Measurements from ENCODE around the gene TCERG1L.

TCERG1L gene

DNA sequence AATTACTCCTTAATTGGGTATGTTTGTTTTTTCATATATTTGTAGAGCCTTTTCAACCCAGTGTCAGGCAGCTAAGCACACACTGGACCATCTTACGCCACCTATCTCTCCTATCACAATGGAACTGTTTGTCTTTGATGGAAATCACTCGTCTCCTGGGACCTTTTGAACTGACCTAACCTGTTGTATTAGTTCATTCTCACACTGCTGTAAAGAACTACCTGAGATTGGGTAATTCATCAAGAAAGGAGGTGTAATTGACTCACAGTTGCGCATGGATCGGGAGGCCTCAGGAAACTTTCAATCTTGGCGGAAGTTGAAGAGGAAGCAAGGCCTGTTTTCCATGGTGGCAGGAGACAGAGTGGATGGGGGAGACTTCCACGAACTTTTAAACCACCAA lies 182.0 kb downstream of the TCERG1L start:
- in situ Hi-C loops (cut with MboI; ENCODE audit: low sequenced_read_pairs), result no loop called here

DNA sequence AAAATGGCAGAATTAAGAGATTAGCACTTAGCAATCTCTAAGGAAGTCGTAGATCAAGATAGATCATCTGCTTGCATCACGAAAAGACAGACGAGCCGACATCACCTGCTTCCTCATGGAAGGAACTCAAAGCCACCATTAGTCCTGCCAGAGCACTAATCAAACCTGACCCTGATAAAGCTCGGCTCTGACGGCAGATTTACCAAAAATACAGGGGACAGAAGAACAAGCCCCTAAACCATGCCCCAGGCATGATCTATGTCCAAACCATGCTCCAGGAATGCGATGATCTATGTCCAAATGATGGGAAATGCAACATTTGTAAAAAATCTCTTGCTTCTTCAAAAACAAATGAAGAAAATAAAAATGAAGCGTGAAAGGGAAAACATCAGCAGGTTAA lies 182.8 kb downstream of the TCERG1L start:
- in situ Hi-C loops (cut with MboI; ENCODE audit: low sequenced_read_pairs), result no loop called here

DNA sequence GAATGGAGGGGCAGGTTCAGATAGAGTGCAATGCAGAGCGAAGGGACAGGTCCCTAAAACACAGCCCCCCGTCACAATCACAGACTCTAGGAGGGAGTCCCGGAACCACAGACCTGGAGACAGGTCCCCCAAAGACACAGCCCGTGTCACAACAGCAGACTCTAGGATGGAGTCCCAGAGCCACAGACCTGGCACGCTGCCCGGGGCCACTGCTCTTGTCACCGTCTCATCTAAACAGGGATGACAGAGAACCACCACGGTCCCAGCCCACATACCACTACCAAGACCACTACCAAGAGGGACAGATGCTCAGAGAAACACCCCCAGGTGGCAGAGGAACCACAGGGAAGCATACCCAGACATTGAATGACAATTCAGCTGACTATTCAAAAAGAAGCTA lies 183.9 kb downstream of the TCERG1L start:
- in situ Hi-C loops (cut with MboI; ENCODE audit: low sequenced_read_pairs), result no loop called here

DNA sequence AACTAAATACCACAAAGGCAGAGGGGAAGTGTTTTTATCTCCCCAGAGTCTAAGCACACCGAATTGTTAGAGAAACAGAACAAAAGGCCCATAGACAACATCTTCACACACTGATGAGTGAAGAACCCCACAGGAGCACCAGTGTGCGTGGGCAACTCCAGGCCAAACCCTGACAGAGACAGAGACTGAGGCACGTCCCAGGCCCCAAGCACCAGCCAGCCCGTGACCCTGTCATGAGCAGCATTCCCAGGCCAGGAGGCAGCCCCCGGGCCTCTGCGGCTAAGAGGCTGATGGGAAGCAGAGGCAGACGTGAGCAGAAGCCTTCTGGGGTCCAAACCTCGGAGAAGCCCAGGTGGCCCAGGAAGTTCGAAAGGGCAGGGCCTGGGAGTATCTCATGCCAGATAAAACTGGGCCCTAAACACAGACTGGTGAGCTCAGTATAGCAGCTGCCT lies 184.4 kb downstream of the TCERG1L start:
- in situ Hi-C loops (cut with MboI; ENCODE audit: low sequenced_read_pairs), result no loop called here

DNA sequence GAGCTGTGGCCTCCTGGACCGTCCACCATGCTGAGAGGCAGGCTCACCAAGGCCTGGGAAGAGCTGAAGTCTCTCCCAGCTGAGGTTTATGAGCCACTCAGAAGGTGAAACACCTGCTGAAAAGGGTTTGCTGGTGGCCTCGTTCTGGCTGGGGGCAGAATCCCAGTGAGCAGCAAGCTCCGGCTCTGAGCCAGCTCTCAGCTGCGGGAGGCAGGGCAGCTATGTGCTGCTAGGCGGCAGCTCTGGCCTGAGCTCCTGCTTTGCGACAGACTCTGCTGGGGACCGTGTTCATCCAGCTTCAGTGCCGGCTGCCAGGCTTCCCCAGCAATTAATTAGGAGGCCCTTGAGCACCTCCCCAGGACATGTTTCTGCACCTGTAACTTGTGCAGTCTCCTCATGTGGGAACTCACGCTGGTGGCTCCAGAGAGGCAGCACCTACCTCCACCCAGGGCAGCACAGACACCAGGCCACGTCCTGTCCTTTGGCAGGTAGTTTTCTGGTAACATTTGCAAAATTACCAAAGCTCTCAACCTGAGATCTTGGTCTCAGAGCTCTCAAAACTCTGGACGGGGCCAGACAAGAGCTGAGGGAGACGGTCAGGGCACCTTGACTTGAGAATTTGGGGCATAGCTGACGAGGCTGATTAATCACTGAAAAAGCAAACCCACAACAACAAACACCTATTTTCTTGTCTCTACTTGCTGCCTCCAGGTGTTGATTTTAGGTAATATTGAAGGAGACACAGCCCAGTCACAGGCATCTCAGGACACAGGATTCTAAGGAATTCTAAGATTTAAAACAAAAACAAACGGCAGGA lies 185.0 kb downstream of the TCERG1L start:
- in situ Hi-C loops (cut with MboI; ENCODE audit: low sequenced_read_pairs), result no loop called here

DNA sequence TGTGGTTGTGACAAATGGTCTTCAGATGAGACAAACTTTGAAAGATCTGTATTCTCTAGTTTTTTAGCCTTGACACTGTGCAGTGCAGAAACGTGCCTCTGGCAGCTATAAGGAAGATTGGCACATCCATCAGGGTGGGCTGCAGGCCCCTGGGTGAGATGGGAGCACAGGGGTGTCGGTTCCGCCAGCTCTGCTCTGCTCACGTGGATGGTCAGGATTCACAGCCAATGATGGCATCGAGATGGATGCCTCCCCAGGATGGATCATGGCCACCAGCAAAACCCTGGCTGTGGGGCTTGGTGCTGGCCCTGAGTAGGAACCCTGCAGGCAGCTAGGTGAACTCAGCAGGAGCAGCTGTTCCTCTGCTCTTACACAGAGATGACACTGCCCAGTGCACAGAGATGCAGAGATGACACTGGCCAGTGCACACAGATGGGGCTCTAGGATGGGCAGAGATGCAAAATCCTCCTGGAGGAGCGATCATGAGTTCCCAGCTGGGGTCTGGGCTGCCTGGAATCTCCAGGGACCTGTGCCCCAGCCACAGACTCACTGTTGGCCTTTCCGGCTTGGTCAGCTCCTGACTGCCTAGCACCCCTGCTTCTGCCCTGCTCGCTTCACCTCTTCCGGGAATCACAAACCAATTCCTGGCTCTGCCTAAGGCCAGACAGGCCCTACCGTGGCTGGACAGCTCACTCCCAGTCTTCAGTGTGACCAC lies 185.9 kb downstream of the TCERG1L start:
- in situ Hi-C loops (cut with MboI; ENCODE audit: low sequenced_read_pairs), result no loop called here

DNA sequence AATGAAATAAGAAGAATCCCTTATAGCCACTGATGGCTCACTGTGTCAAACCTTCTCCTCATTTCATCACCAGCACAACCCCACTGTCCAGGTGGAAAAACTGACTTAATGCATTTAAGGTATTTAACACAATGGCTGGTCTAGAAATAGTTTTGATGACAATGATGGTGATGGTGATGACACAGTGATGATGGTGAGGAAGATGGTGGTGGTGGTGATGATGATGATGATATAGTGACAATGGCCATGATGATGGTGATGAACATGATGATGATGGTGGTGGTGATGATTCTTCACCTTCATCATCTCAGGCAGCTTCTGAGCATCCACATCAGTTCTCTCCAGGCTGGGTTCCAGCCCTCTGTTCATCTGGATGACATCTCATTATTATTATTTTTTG lies 186.6 kb downstream of the TCERG1L start:
- in situ Hi-C loops (cut with MboI; ENCODE audit: low sequenced_read_pairs), result no loop called here

DNA sequence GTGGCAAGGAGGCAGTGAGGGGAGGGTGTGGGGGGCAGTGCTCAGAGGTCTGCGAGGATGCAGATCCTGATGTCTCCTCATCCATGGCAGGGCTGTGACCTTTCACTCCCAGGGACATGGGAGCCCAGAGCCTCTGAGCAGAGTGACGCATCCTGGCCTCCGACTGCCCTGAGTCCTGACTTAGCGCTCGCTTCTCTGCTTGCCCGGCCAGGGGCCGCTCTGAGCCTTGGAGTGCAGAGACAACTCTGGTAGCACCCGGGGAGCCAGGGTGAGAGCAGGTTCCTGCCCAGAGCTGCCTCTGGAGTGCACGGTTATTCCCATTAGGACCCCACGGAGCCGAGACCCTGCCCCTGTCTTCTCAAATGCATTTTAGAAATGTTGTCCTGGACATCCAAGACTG lies 188.0 kb downstream of the TCERG1L start:
- in situ Hi-C loops (cut with MboI; ENCODE audit: low sequenced_read_pairs), result no loop called here

DNA sequence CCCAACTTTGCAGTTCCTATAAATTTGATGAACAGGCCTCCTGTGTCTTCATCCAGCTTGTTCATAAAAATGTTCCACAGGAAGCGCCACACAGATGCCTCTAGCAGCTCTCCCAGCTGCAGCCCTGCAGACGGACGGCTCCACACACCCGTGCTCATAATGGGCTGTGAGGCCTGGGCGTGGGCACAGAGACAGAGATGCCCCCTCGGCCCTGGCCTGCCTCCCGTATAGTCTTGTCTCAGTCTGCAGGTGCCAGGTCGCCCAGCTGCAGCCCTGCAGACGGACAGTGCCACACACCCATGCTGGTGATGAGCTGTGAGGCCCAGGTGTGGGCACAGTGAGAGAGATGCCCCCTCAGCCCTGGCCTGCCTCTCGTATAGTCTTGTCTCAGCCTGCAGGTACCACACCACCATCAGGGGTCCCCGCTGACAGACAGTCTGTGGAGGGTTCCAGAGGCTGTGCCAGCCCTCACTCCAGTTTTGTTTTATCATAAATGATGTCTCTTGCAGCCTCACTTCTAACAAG lies 189.9 kb downstream of the TCERG1L start:
- in situ Hi-C loops (cut with MboI; ENCODE audit: low sequenced_read_pairs), result no loop called here

DNA sequence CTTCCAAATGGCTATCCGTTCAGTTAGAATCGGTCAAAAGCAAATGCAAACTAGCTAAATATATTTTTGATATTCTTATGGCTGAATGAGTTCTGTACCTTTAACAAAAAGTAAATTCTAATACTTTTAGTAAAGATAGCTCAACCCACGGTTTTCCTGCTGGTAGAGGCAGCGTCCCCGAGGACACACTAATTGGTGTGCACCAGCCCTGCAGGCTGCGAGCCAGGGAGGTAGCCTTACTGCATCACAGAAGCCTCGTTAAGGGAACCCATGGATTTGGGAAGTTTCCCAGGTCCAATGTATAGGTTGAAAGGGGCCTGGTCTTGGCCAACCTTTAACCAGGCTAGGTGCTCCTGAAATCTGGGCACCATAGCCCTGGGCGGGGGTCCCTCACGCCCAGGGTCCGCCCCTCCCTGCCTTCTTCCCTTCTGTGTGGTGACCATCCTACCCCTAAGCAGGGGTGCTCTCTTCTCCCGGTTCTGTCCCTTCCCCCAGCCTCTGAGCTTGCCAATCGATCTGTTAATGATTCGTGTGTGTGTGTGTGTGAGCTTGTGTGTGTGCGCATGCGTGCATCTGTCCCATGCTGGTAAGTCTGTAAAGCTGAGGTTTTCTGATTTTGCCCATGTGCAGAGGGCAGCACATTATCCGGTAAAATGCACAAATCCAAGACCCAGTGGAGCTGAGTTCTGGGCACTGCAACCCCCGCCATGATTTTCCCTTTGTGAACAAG lies 191.7 kb downstream of the TCERG1L start:
- in situ Hi-C loops (cut with MboI; ENCODE audit: low sequenced_read_pairs), result no loop called here

DNA sequence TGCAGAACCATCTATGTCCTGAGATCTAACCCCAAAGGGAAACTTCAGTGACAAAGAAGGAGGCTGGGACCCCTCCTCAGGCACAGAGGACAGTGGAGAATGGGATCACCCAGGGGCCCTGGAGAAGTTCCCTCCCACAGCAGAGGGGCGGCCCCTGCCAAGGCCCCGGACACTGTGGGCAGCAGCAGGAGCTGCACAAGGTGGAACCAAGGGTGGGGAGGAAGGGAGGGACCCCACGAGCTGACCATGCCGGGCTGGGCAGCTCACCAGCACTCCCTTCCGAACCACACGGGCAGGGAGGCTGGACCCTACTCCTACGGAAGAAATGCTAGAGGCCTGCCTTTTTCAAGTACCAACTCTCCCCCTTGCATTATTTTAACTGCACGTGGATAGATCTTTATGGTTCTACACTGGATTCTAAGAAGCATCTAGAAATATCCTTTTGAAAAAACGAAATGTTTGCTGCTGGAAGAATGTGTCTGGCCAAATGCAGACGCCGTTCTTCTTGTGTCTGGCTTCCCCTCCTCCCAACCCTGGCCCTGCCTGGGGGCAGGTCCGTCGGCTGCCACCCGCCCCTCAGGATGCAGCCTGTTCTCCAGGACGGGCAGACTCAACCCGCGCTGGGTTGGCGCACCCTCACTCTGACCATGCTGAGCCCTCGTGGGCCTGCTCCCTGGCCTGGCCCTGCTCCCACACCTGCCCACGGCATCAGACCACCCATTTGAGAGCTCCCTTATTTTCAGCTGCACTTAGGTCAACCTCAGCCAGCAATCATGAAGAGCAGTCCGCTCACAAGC lies 193.9 kb downstream of the TCERG1L start:
- in situ Hi-C loops (cut with MboI; ENCODE audit: low sequenced_read_pairs), result no loop called here

DNA sequence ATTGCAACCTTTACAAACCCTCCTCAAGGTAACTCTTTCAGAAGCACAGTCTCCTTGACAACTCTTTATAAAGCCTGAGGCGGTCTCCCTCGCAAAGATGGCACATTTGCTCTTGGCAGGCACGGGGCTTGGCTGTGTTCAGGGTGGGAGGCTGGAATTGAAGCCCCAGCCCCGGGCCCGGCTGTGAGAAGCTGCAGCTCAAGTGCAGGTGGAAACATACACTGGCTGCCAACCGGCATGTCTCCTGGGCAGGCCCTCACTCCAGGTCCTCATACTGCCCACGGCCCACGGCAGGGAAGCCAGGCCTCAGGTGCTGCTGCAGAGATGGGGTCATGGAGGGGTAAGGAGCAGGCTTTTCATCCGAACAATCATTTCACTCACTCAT lies 194.5 kb downstream of the TCERG1L start:
- in situ Hi-C loops (cut with MboI; ENCODE audit: low sequenced_read_pairs), result no loop called here

DNA sequence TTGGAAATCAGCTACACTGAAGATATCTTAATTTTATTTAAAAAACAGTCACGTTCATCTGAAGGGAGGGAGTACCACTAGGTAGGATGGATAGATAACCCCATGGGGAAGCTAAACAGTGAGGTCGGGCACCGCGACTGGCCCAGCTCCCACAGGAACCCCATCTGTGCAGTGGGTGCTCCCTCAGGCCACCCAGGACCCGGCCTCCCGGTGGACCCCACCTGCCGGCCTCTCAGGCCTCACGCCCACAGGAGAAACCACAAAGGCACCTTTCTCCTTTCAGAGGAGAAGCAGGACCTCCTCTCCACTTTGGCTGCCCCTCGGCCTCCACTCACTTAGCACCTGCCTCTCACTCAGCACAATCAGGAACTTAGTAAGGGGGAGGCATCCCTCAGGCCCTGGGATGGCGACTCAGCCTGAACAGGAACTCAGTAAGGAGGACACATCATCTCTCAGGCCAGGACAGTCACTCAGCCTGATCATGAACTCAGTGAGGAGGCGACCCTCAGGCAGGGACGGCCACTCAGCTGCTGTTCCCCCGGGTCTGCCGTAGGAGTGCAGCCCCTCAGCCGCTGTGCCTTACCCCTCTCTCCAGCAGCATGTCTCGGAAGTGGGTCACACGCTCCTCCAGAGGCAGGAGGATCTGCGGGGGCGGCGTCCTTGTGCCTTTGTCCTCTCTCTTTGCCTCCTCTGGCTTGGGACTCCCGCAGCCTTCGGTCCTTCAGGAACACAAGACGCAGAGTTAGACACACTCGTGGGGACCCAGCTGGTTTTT lies 195.1 kb downstream of the TCERG1L start:
- in situ Hi-C loops (cut with MboI; ENCODE audit: low sequenced_read_pairs), result no loop called here

DNA sequence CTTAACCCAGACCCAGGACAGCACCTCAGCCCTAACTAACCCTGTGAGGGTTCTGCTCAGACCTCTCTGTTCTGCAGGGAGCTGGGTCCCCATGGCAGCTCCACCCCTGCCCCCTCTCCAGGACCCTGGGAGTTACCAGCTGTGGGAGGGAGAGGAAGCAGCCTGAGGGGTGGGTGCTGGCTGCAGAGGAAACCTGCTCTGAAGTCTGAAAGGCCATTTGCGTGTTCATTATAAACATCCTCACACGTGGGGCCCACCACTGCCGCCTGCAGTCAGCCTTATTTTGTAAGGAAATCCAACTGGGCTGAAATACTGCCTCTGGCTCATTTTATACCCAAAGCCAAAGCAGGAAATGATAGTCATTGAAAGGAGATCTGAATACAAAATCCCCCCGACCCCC lies 195.7 kb downstream of the TCERG1L start:
- in situ Hi-C loops (cut with MboI; ENCODE audit: low sequenced_read_pairs), result no loop called here

DNA sequence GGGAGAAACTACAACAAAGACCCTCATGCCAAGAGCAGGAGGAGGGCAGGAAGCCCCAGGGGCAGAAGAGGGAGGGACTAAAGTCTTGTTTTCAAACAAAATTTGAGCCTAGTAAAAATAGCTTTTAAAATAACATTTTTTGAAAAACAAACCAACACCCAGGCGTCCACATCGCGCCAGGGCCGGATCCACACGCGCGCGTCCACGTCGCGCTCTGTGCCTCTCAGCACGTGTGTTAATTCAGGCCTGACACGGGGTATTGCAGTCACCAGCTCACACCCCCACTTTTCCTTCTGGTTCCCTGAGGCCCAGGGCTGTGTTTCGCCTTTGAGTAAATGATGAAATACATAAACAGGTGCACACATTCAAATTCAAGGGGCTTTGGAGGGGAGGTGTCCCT lies 196.2 kb downstream of the TCERG1L start:
- in situ Hi-C loops (cut with MboI; ENCODE audit: low sequenced_read_pairs), result no loop called here

DNA sequence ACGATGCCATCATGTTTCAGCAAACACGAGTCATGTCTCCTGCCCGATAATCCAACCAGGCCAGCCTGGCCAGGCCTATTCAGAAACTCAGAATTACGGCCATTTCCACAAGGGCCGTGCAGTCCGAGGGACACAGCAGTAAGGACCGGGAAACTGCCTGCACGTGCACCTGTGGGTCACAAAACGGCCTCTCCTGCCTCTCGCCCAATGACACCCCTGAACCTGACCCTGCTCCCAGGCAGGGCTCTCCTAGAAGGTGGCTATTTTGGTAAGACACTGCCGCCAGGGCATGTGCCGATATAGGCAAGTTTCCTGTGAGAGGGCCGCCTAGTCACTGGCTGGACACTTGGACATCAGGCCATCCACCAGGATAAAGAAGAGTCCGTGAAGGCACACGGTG lies 196.7 kb downstream of the TCERG1L start:
- in situ Hi-C loops (cut with MboI; ENCODE audit: low sequenced_read_pairs), result no loop called here

DNA sequence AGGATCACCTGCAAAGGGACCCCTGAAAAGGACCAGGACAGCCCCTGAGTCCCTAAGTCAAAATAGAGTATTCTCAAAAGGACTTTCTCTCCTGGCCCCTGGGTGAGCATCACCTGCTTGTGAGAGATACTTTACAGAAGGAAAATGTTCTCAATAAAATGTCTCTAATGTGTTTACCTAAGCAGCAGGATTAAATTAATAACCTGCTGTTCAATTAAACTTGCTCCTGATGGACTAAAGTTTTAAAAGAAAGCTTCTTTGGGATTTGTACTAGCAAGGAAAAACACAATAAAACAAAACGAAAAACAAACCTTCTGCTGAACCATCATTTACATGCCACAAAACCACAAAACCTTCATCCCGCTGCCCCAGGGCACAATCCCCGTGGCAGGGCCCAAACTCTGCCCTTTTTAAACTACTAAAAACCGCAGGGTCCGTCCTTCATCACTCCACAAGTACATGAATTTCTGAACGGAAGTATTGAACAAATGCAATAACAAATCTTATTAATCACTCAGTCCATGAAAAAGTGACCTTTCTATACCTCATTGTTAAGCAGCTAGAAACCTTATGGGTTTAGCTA lies 197.7 kb downstream of the TCERG1L start:
- in situ Hi-C loops (cut with MboI; ENCODE audit: low sequenced_read_pairs), result no loop called here

DNA sequence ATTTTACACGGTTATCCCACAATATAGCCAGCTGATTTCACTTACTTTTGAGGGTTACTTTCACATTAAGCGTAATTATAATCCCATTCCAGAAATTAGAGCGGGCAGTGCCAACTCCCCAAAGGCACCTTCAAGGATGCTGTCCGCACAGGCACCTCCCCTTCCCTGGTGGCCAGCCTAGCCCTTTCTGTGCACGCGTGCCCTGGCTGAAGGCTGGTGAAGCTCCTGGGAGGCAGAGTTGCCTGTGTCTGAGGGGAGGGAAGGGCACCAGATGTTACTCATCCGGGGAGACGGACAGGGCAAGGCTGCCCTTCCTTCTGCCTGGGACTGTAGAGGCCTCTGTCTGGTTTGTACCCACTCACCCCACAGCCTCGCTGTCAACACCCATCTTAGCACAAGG lies 198.4 kb downstream of the TCERG1L start:
- in situ Hi-C loops (cut with MboI; ENCODE audit: low sequenced_read_pairs), result no loop called here

DNA sequence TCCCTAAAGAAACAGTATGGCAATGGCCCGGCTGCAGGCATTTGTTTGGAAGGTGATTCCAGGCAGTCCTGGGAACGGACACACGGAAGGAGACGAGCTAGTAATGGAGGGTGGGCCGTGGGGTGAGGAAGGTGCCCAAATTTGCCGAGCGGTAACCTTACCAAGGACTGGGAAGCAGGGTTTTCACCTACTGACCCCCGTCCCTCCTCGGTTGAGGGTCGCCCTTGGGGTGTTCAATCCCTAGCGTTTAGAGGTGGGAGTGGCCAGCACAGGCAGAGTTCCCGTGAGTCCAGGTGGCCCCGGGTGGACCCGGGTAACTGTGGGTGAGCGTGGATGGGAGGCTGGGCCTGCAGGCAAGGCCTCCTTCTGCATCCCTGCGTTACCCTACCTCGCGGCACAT lies 198.8 kb downstream of the TCERG1L start:
- in situ Hi-C loops (cut with MboI; ENCODE audit: low sequenced_read_pairs), result no loop called here

All from HL-60/S4 (cell line).